ENCODE results near the gene CHST11. TPM values are rescaled to one million over a fixed set of nuclear protein-coding genes. Genes with fewer than 3 reads are reported as not detected.

The CHST11 gene
- total RNA-seq, result 10 to 100 TPM; 31.9 to 74.3 (median 42.0) TPM
- polyA plus RNA-seq, result 10 to 100 TPM; 23.4 to 28.7 TPM
- total RNA-seq, result 32.0 reads per million, percentile 61 among the genes with 10 or more reads in this experiment

DNA sequence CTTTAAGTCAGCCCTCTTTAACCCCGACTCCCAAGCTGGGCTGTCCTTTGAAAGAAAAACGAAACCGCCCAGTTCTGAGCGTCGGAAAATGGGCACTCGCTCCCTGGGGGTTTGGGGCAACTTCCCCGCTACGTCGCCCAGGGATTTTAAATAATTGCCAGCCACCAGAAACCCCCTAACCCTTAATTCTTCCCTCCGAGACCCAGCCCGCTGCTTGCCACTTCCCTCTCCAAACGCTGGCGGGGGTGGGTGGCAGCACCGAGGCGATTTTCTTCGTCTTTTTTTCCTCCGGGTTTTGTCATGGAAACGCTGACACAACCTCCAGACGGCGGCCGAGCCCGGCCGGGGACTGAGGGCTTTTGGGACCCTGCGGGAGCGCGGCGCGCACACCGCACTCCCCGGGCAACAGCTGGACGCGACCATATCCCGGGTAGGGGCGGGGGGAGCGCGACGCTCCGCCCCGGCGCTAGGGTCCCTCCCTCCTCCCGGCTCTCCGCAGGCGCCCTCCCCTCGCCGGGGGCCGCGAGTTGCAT is at the start of gene CHST11:
Gene CHST11 (plus strand): TSS at position 532 of the 533 bp plus-strand sequence.
- H3K27ac ChIP-seq (ENCODE audit: low read depth, low read length), result peak within 1 kb of the TSS; percentile 85
- no peaks in the 10 kb centered on the region for H3K9me3 ChIP-seq (ENCODE audit: control insufficient read depth in 2 of 3, low read length in 3 of 3)
- Mint-ChIP-seq H3K4me3 (peak within 1 kb of the TSS; percentile 75 to 100 (median 99)), H3K27me3 (peaks cover 0 to 7% (median 0%) of the 10 kb centered on the region in 5 donors), H3K36me3 (peaks cover 0 to 14% (median 0%) of the 10 kb centered on the region in 5 donors), H3K4me1 (peaks cover 19 to 47% (median 36%) of the 10 kb centered on the region in 7 donors), H3K9me3 (peaks cover 0 to 3% (median 0%) of the 10 kb centered on the region in 11 donors), H3K27ac (peak within 1 kb of the TSS; percentile 84 to 99 (median 95))
- DNase-seq (peak in 8 of 9 donors; percentile 33 to 84 (median 60)), ATAC-seq (peak; percentile 83)
- intact Hi-C loops (cut with micrococcal nuclease), result loop anchor here (1.0 to 10.0 kb wide), 21 partner anchors 38 to 651 kb away; partner anchors contain the start of genes EID3 (in 1 of the 2), HCFC2 (in 1 of the 2), SLC41A2 (in 1 of the 2) and TXNRD1 (in 1 of the 2)
- peak within 1 kb of the TSS; percentile 83 for H3K4me3 ChIP-seq (ENCODE audit: low read length)
- H3K27me3 ChIP-seq (ENCODE audit: control insufficient read depth in 2 of 2, insufficient read depth in 2 of 2, low read length in 2 of 2), result no peaks in the 10 kb centered on the region
- CTCF ChIA-PET, result interaction anchor here (1.0 to 1.4 kb wide), 5 partner anchors 19 to 214 kb away, joined by 3 to 5 read pairs (median 3); no protein-coding TSS in a partner anchor
- H3K36me3 ChIP-seq (ENCODE audit: control insufficient read depth in 2 of 3, insufficient read depth in 3 of 3, low read length in 3 of 3), result peaks cover 0 to 15% (median 0%) of the 10 kb centered on the region in 3 experiments
- H3K4me1 ChIP-seq (ENCODE audit: control insufficient read depth in 2 of 2, insufficient read depth in 2 of 2, low read length in 2 of 2), result peaks cover 25% of the 10 kb centered on the region in 2 donors
- POLR2A ChIA-PET, result interaction anchor here (0.7 to 5.3 kb wide), 7 partner anchors 11 to 264 kb away, joined by 3 to 50 read pairs (median 3); no protein-coding TSS in a partner anchor

DNA sequence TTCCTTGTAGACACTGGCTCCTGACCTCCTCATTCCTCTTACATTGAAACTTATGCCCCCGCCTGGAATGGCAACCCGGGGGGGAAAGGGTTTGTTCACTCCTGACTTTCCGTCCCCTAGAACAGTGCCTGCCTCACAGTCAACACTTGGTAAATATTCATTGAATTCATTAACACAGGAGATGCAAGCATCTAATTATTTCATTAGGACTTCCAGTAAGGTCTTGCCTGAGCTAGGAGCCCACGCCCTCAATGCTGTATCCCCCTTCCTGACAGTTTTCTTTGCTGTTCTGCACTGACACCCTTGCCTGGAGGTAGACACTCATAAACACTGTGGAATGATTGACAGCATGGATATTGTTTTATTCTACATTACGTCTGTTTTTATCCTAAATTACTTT is 49.3 kb upstream of the CHST11 start:
- intact Hi-C loops (cut with micrococcal nuclease), result no loop called here
- ATAC-seq, result no peak
- peaks cover 0 to 3% (median 0%) of the 10 kb centered on the region in 5 donors for H3K27me3 Mint-ChIP-seq

DNA sequence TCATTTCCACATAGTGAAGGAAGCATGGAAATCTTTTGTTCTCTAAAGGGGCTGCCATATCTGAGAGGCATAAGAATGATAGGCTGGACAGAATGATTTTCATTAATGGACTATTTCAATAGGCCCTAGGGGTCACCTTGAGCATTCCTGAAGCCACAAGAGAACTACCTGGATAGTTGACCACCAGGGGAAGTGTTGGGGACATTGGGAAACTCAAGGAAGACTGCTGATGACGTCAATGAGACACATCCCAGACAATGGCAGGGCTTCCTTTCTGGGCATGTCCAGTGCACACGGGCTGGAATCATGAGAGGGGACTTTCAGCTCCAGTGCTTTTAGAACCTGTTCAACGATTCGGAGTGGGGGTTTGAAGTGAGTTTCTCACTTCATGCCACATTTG is 48.8 kb upstream of the CHST11 start:
- no peaks in the 10 kb centered on the region for H3K9me3 ChIP-seq (ENCODE audit: control insufficient read depth in 2 of 3, low read length in 3 of 3)
- ChIA-PET CTCF (interaction anchor here (0.8 kb wide), 1 partner anchor 26 kb away, joined by 3 read pairs; no protein-coding TSS in a partner anchor), POLR2A (no interaction called here)
- H3K27ac Mint-ChIP-seq, result no peak overlapping the region
- ATAC-seq (no peak), DNase-seq (no peak)
- peaks cover 0 to 4% (median 0%) of the 10 kb centered on the region in 7 donors for H3K4me1 Mint-ChIP-seq
- H3K4me3 Mint-ChIP-seq, result no peak overlapping the region
- peaks cover 0 to 3% (median 0%) of the 10 kb centered on the region in 5 donors for H3K27me3 Mint-ChIP-seq
- intact Hi-C loops (cut with micrococcal nuclease), result no loop called here
- no peaks in the 10 kb centered on the region for H3K36me3 Mint-ChIP-seq
- no peaks in the 10 kb centered on the region for H3K4me1 ChIP-seq (ENCODE audit: control insufficient read depth in 2 of 2, insufficient read depth in 2 of 2, low read length in 2 of 2)
- H3K27ac ChIP-seq (ENCODE audit: low read depth, low read length), result no peak overlapping the region
- H3K4me3 ChIP-seq (ENCODE audit: low read length), result no peak overlapping the region
- no peaks in the 10 kb centered on the region for H3K27me3 ChIP-seq (ENCODE audit: control insufficient read depth in 2 of 2, insufficient read depth in 2 of 2, low read length in 2 of 2)
- no peaks in the 10 kb centered on the region for H3K36me3 ChIP-seq (ENCODE audit: control insufficient read depth in 2 of 3, insufficient read depth in 3 of 3, low read length in 3 of 3)
- H3K9me3 Mint-ChIP-seq, result peaks cover 0 to 1% (median 0%) of the 10 kb centered on the region in 11 donors

More for the DNA sequence above, 49.3 kb upstream of the CHST11 start:
- no peak for DNase-seq
- CTCF ChIA-PET, result interaction anchor here (0.8 kb wide), 1 partner anchor 25 kb away, joined by 3 read pairs; no protein-coding TSS in a partner anchor
- Mint-ChIP-seq H3K27ac (no peak overlapping the region), H3K9me3 (peaks cover 0 to 2% (median 0%) of the 10 kb centered on the region in 11 donors), H3K4me3 (no peak overlapping the region), H3K4me1 (peaks cover 0 to 4% (median 0%) of the 10 kb centered on the region in 7 donors), H3K36me3 (peaks cover 0 to under 1% (median 0%) of the 10 kb centered on the region in 5 donors)
- no peaks in the 10 kb centered on the region for H3K4me1 ChIP-seq (ENCODE audit: control insufficient read depth in 2 of 2, insufficient read depth in 2 of 2, low read length in 2 of 2)
- POLR2A ChIA-PET, result no interaction called here
- H3K27ac ChIP-seq (ENCODE audit: low read depth, low read length), result no peak overlapping the region
- no peaks in the 10 kb centered on the region for H3K36me3 ChIP-seq (ENCODE audit: control insufficient read depth in 2 of 3, insufficient read depth in 3 of 3, low read length in 3 of 3)
- no peak overlapping the region for H3K4me3 ChIP-seq (ENCODE audit: low read length)
- H3K9me3 ChIP-seq (ENCODE audit: control insufficient read depth in 2 of 3, low read length in 3 of 3), result no peaks in the 10 kb centered on the region
- no peaks in the 10 kb centered on the region for H3K27me3 ChIP-seq (ENCODE audit: control insufficient read depth in 2 of 2, insufficient read depth in 2 of 2, low read length in 2 of 2)

- intact Hi-C loops (cut with micrococcal nuclease), result no loop called here
- no peaks in the 10 kb centered on the region for H3K4me1 ChIP-seq (ENCODE audit: control insufficient read depth in 2 of 2, insufficient read depth in 2 of 2, low read length in 2 of 2)
- H3K36me3 ChIP-seq (ENCODE audit: control insufficient read depth in 2 of 3, insufficient read depth in 3 of 3, low read length in 3 of 3), result no peaks in the 10 kb centered on the region
- H3K27me3 ChIP-seq (ENCODE audit: control insufficient read depth in 2 of 2, insufficient read depth in 2 of 2, low read length in 2 of 2), result no peaks in the 10 kb centered on the region
- ATAC-seq (no peak), DNase-seq (no peak)
- H3K4me3 ChIP-seq (ENCODE audit: low read length), result no peak overlapping the region
- H3K27ac ChIP-seq (ENCODE audit: low read depth, low read length), result no peak overlapping the region
- H3K9me3 ChIP-seq (ENCODE audit: control insufficient read depth in 2 of 3, low read length in 3 of 3), result no peaks in the 10 kb centered on the region
- ChIA-PET POLR2A (no interaction called here), CTCF (no interaction called here)
- Mint-ChIP-seq H3K27ac (no peak overlapping the region), H3K4me3 (no peak overlapping the region), H3K36me3 (no peaks in the 10 kb centered on the region), H3K4me1 (peaks cover 0 to 4% (median 0%) of the 10 kb centered on the region in 7 donors), H3K27me3 (peaks cover 0 to 3% (median 0%) of the 10 kb centered on the region in 5 donors), H3K9me3 (peaks cover 0 to 1% (median 0%) of the 10 kb centered on the region in 11 donors)
These were observed 46.4 kb upstream of the CHST11 start for GRCh38 chr12:104410326-104410725.

- Histone ChIP-seq H3K4me3 (ENCODE audit: low read length) (no peak overlapping the region), H3K9me3 (ENCODE audit: control insufficient read depth in 2 of 3, low read length in 3 of 3) (no peaks in the 10 kb centered on the region), H3K27me3 (ENCODE audit: control insufficient read depth in 2 of 2, insufficient read depth in 2 of 2, low read length in 2 of 2) (no peaks in the 10 kb centered on the region), H3K27ac (ENCODE audit: low read depth, low read length) (no peak overlapping the region), H3K36me3 (ENCODE audit: control insufficient read depth in 2 of 3, insufficient read depth in 3 of 3, low read length in 3 of 3) (no peaks in the 10 kb centered on the region), H3K4me1 (ENCODE audit: control insufficient read depth in 2 of 2, insufficient read depth in 2 of 2, low read length in 2 of 2) (no peaks in the 10 kb centered on the region)
- intact Hi-C loops (cut with micrococcal nuclease), result no loop called here
- ChIA-PET CTCF (no interaction called here), POLR2A (no interaction called here)
- Mint-ChIP-seq H3K4me3 (no peak overlapping the region), H3K9me3 (peaks cover 0 to 1% (median 0%) of the 10 kb centered on the region in 11 donors), H3K27me3 (peaks cover 0 to 3% (median 0%) of the 10 kb centered on the region in 5 donors), H3K36me3 (no peaks in the 10 kb centered on the region), H3K27ac (no peak overlapping the region), H3K4me1 (peaks cover 0 to 4% (median 0%) of the 10 kb centered on the region in 7 donors)
- no peak for DNase-seq
- ATAC-seq, result no peak
These were observed 46.0 kb upstream of the CHST11 start for GRCh38 chr12:104410786-104411185.

DNA sequence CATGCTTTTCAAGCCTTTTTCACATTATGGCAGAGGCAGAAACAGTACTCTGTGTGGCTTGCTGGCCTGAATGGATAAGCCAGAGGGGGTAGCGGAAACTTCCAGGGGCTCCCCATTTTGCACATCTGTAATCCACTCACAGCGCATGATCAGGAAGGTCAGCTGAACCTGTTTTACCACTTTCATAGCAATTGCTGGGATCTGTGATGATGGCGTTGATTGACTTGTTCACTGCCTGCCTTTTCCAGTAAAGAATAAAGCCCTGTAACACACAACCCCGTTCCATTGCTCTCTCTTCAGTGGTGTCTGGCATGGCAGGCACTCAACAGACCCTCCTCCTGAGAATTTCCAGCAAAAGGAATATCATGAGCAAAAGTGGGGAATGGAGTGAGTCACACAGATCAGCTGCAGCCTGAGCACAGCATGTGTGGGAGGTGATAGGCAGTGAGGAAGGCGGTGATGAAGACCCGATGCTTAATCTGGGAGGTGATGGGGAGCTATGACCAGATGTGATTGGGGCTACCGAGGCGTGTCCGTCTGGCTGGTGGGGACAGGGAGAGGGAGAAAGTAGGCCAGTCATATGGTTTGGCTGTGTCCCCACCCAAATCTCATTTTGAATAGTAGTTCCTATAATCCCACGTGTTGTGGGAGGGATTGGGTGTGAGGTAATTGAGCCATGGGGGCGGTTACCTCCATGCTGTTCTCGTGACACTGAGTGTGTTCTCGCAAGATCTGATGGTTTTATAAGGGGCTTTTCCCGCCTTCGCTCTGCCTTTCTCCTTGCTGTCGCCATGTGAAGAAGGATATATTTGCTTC is 44.7 kb upstream of the CHST11 start:
- POLR2A ChIA-PET, result no interaction called here
- intact Hi-C loops (cut with micrococcal nuclease), result no loop called here
- Histone ChIP-seq H3K9me3 (ENCODE audit: control insufficient read depth in 2 of 3, low read length in 3 of 3) (no peaks in the 10 kb centered on the region), H3K4me1 (ENCODE audit: control insufficient read depth in 2 of 2, insufficient read depth in 2 of 2, low read length in 2 of 2) (no peaks in the 10 kb centered on the region), H3K4me3 (ENCODE audit: low read length) (no peak overlapping the region), H3K27me3 (ENCODE audit: control insufficient read depth in 2 of 2, insufficient read depth in 2 of 2, low read length in 2 of 2) (no peaks in the 10 kb centered on the region), H3K27ac (ENCODE audit: low read depth, low read length) (no peak overlapping the region), H3K36me3 (ENCODE audit: control insufficient read depth in 2 of 3, insufficient read depth in 3 of 3, low read length in 3 of 3) (no peaks in the 10 kb centered on the region)
- no peak overlapping the region for H3K4me3 Mint-ChIP-seq
- peak overlapping the region in 3 of 9 donors; percentile 38 to 63 (median 41) for H3K27ac Mint-ChIP-seq
- no peaks in the 10 kb centered on the region for H3K36me3 Mint-ChIP-seq
- ATAC-seq (no peak), DNase-seq (no peak)
- CTCF ChIA-PET, result no interaction called here
- peaks cover 0 to 3% (median 0%) of the 10 kb centered on the region in 5 donors for H3K27me3 Mint-ChIP-seq
- H3K9me3 Mint-ChIP-seq, result peaks cover 0 to 1% (median 0%) of the 10 kb centered on the region in 11 donors
- peaks cover 0 to 4% (median 0%) of the 10 kb centered on the region in 7 donors for H3K4me1 Mint-ChIP-seq
